ENCODE results near the gene PASK. TPM values are rescaled to one million over a fixed set of nuclear protein-coding genes. Genes with fewer than 3 reads are reported as not detected.

The PASK gene
- total and polyA plus RNA-seq, 2 donors (not counting 1 experiment from before 2014, with no cell fraction given), result 48.2 to 144 TPM

DNA sequence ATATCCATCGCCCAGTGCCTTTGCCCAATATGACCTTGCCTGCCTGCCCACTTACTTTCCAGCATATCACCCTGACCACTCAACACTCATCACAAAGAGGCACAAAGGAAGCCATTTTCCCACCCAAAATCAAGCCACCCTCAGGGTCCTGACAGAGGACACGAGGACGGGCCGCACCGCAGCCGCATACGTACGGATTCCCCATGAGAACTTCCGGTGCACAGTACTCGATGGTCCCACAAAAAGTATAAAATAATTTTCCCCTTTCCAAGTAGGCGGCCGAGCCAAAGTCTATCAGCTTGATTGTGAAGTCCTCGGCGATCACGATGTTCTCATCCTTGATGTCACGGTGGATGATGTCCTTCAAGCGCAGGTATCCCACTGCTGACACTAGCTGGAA, 37.2 kb downstream of the PASK start:
- Mint-ChIP-seq H3K27ac (peak overlapping the region; percentile 57), H3K4me3 (peak overlapping the region; percentile 17), H3K9me3 (ENCODE audit: insufficient read depth) (no peaks in the 10 kb centered on the region), H3K27me3 (no peaks in the 10 kb centered on the region), H3K4me1 (peaks cover 53% of the 10 kb centered on the region)
- no peak overlapping the region for H3K9ac ChIP-seq (ENCODE audit: low read length)
- H2AFZ ChIP-seq (ENCODE audit: insufficient read depth, low read depth, low read length, poor library complexity, severe bottlenecking), result no peak overlapping the region
- TF ChIP-seq EZH2 (IDR thresholded peaks at IDR 0.05; ENCODE audit: borderline replicate concordance, insufficient read depth, low read depth, low read length, poor library complexity, severe bottlenecking), result no peak
- TF ChIP-seq, protein P1, sequence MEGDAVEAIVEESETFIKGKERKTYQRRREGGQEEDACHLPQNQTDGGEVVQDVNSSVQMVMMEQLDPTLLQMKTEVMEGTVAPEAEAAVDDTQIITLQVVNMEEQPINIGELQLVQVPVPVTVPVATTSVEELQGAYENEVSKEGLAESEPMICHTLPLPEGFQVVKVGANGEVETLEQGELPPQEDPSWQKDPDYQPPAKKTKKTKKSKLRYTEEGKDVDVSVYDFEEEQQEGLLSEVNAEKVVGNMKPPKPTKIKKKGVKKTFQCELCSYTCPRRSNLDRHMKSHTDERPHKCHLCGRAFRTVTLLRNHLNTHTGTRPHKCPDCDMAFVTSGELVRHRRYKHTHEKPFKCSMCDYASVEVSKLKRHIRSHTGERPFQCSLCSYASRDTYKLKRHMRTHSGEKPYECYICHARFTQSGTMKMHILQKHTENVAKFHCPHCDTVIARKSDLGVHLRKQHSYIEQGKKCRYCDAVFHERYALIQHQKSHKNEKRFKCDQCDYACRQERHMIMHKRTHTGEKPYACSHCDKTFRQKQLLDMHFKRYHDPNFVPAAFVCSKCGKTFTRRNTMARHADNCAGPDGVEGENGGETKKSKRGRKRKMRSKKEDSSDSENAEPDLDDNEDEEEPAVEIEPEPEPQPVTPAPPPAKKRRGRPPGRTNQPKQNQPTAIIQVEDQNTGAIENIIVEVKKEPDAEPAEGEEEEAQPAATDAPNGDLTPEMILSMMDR (IDR thresholded peaks at IDR 0.05), result no peak
- peak overlapping the region; percentile 53 for H3K4me2 ChIP-seq (replicated peaks; ENCODE audit: low read depth, low read length, poor library complexity, severe bottlenecking)
- peaks cover 35 to 59% of the 10 kb centered on the region in 2 donors for H3K4me1 ChIP-seq (ENCODE audit: control insufficient read depth in 2 of 2, insufficient read depth in 2 of 2, low read length in 2 of 2)
- CTCF ChIA-PET, result interaction anchor here (0.7 to 3.3 kb wide), 2 partner anchors 12 to 129 kb away, joined by 3 to 20 read pairs; partner anchors contain the start of gene MTERF4
- peaks cover 4% of the 10 kb centered on the region for H3K79me2 ChIP-seq (ENCODE audit: control insufficient read depth, insufficient read depth, low read length)
- intact Hi-C loops (cut with micrococcal nuclease), result no loop called here
- peaks cover 0 to 6% (median 0%) of the 10 kb centered on the region in 3 donors for H3K9me3 ChIP-seq (ENCODE audit: control extremely low read depth in 1 of 3, control insufficient read depth in 2 of 3, insufficient read depth in 1 of 3, low read length in 2 of 3)
- H3K4me3 ChIP-seq (ENCODE audit: control extremely low read depth in 1 of 5, extremely low read depth in 1 of 5, insufficient read depth in 1 of 5, low read depth in 2 of 5, low read length in 4 of 5), result peak overlapping the region in 1 of 5 experiments; percentile 23
- 92% methylated on average over 12 of the region's 17 CpGs for WGBS (ENCODE audit: insufficient coverage)
- no peaks in the 10 kb centered on the region for H4K20me1 ChIP-seq (ENCODE audit: control insufficient read depth, insufficient read depth, low read length, poor library complexity, severe bottlenecking)
- POLR2A ChIA-PET, result interaction anchor here (0.5 to 2.0 kb wide), 5 partner anchors 10 to 76 kb away, joined by 3 to 8 read pairs (median 5); partner anchors contain the start of genes MTERF4 and PASK
- DNase-seq (no peak), ATAC-seq (ENCODE audit: low read depth) (no peak)
- peaks cover 0 to 36% of the 10 kb centered on the region in 2 experiments for H3K36me3 ChIP-seq (replicated peaks in 1 of 2; ENCODE audit: control extremely low read depth in 1 of 2, control insufficient read depth in 1 of 2, extremely low read depth in 1 of 2, insufficient read depth in 2 of 2, low read length in 1 of 2)
- H3K27me3 ChIP-seq (replicated peaks in 1 of 4; ENCODE audit: control extremely low read depth in 1 of 4, control insufficient read depth in 3 of 4, insufficient read depth in 4 of 4, low read length in 3 of 4), result no peaks in the 10 kb centered on the region
- H3K27ac ChIP-seq (ENCODE audit: low read length in 2 of 2), result peak overlapping the region; percentile 89 to 95

DNA sequence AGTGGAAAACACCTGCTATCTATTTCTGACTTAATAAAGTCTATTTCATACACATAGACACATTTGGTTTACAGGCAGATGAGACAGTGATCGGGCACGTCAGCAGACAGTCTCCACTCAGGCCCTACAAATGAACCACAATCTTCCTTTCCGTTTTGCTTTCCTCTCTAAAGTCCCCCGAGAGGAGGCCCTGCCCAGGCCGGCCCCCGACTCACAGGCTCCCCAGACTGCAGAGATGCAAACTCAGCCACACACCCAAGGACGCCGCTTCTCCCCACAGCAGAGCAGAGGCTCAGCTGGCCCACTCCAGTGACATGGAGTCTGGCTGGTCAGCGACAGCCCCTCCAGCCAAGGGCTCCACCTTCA, 37.8 kb downstream of the PASK start:
- DNase-seq (peak; percentile 74), ATAC-seq (ENCODE audit: low read depth) (peak; percentile 67)
- H3K27me3 Mint-ChIP-seq, result no peaks in the 10 kb centered on the region
- no peaks in the 10 kb centered on the region for H4K20me1 ChIP-seq (ENCODE audit: control insufficient read depth, insufficient read depth, low read length, poor library complexity, severe bottlenecking)
- no peak overlapping the region for H2AFZ ChIP-seq (ENCODE audit: insufficient read depth, low read depth, low read length, poor library complexity, severe bottlenecking)
- POLR2A ChIA-PET, result interaction anchor here (0.8 to 2.6 kb wide), 5 partner anchors 10 to 40 kb away, joined by 4 to 29 read pairs (median 8); partner anchors contain the start of gene MTERF4
- no peaks in the 10 kb centered on the region for H3K9me3 Mint-ChIP-seq (ENCODE audit: insufficient read depth)
- CTCF ChIA-PET, result interaction anchor here (1.3 to 3.3 kb wide), 3 partner anchors 11 to 39 kb away, joined by 4 to 20 read pairs (median 16); partner anchors contain the start of genes MTERF4, PASK and PPP1R7
- TF ChIP-seq EZH2 (IDR thresholded peaks at IDR 0.05; ENCODE audit: borderline replicate concordance, insufficient read depth, low read depth, low read length, poor library complexity, severe bottlenecking), result no peak
- TF ChIP-seq, protein P1 (IDR thresholded peaks at IDR 0.05), result no peak
- peak overlapping the region; percentile 89 to 95 for H3K27ac ChIP-seq (ENCODE audit: low read length in 2 of 2)
- H3K9ac ChIP-seq (ENCODE audit: low read length), result peak overlapping the region; percentile 30
- peaks cover 35 to 59% of the 10 kb centered on the region in 2 donors for H3K4me1 ChIP-seq (ENCODE audit: control insufficient read depth in 2 of 2, insufficient read depth in 2 of 2, low read length in 2 of 2)
- H3K4me2 ChIP-seq (replicated peaks; ENCODE audit: low read depth, low read length, poor library complexity, severe bottlenecking), result peak overlapping the region; percentile 53
- H3K27ac Mint-ChIP-seq, result peak overlapping the region; percentile 97
- H3K4me3 ChIP-seq (ENCODE audit: control extremely low read depth in 1 of 5, extremely low read depth in 1 of 5, insufficient read depth in 1 of 5, low read depth in 2 of 5, low read length in 4 of 5), result peak overlapping the region in 1 of 5 experiments; percentile 23
- WGBS (ENCODE audit: insufficient coverage), result 41% methylated on average over 9 of the region's 9 CpGs
- intact Hi-C loops (cut with micrococcal nuclease), result loop anchor here (1.0 to 2.0 kb wide), 2 partner anchors 16 to 77 kb away; no protein-coding TSS in a partner anchor
- H3K4me1 Mint-ChIP-seq, result peaks cover 53% of the 10 kb centered on the region
- H3K36me3 ChIP-seq (replicated peaks in 1 of 2; ENCODE audit: control extremely low read depth in 1 of 2, control insufficient read depth in 1 of 2, extremely low read depth in 1 of 2, insufficient read depth in 2 of 2, low read length in 1 of 2), result peaks cover 0 to 33% of the 10 kb centered on the region in 2 experiments
- no peaks in the 10 kb centered on the region for H3K27me3 ChIP-seq (replicated peaks in 1 of 4; ENCODE audit: control extremely low read depth in 1 of 4, control insufficient read depth in 3 of 4, insufficient read depth in 4 of 4, low read length in 3 of 4)
- H3K79me2 ChIP-seq (ENCODE audit: control insufficient read depth, insufficient read depth, low read length), result peaks cover 4% of the 10 kb centered on the region
- peak overlapping the region; percentile 74 for H3K4me3 Mint-ChIP-seq
- peaks cover 0 to 6% (median 0%) of the 10 kb centered on the region in 3 donors for H3K9me3 ChIP-seq (ENCODE audit: control extremely low read depth in 1 of 3, control insufficient read depth in 2 of 3, insufficient read depth in 1 of 3, low read length in 2 of 3)

All from B cell (primary cell).